Neuronal stem cell (in vitro differentiated cells): Measurements from ENCODE around the gene LIPE. TPM values are rescaled to one million over a fixed set of nuclear protein-coding genes. Genes with fewer than 3 reads are reported as not detected.

Source experiments
- small RNA-seq: library from polyadenylated mRNA; stranded (forward); fragments of <200 nt; extraction: miRNeasy Mini kit (QIAGEN cat#:217004); gene quantifications from one replicate; pipeline ENCODE3, GENCODE V24; 2013; ENCODE audit not compliant: insufficient read depth

Gene LIPE

Small RNAs within 50 kb of the gene (small RNA-seq; reads per million reads assigned to genes)
- gene RNU4-60P: not detected
